IMR-90 (cell line): ENCODE measurements around the gene RAN. TPM values are rescaled to one million over a fixed set of nuclear protein-coding genes. Genes with fewer than 3 reads are reported as not detected.

Experiments
- ATAC-seq: fragments of 200-7000 bp; cut with Tn5 transposase; 2 replicates; pipeline ENCODE4 v1.9.1; 2020; ENCODE audit warnings: low read depth, mild to moderate bottlenecking, moderate library complexity
- BruUV-seq: library from RNA; stranded (reverse); fragments of 400-500 nt; replicated peaks from 2 replicates; lab custom pipeline; 2021; lab: Mats Ljungman, UMichigan
- CTCF ChIA-PET: fragments of 300-600 bp; formaldehyde crosslinking; extraction: SDS; loops from one replicate; lab custom pipeline; 2021; ENCODE audit warnings: antibody characterized with exemption; lab: Yijun Ruan, JAX
- POLR2A ChIA-PET: fragments of 300-600 bp; sonication (Branson Sonifier 250); formaldehyde crosslinking; loops from one replicate; lab custom pipeline; 2022; ENCODE audit warnings: antibody characterized with exemption; ENCODE audit not compliant: unreplicated experiment; lab: Charles Lee
- DNase-seq: peaks from one replicate; pipeline ENCODE4 v3.0.0; 2013
- H2AFZ ChIP-seq: replicated peaks from 2 replicates; pipeline ENCODE3; 2013; ENCODE audit warnings: low read length, mild to moderate bottlenecking; ENCODE audit not compliant: poor library complexity
- H2AK5ac ChIP-seq: 2 replicates; pipeline ENCODE4 v1.6.1; 2013; ENCODE audit warnings: low read depth, low read length, inconsistent platforms
- H2AK9ac ChIP-seq: replicated peaks from 2 replicates; pipeline ENCODE3; 2013; ENCODE audit warnings: mild to moderate bottlenecking, low read depth, low read length, moderate library complexity; ENCODE audit not compliant: poor library complexity
- H2BK120ac ChIP-seq: 2 replicates; pipeline ENCODE4 v1.6.1; 2013; ENCODE audit warnings: low read depth, low read length, inconsistent platforms
- H2BK15ac ChIP-seq: 3 replicates; pipeline ENCODE4 v1.6.1; 2013; ENCODE audit warnings: low read depth, low read length, inconsistent platforms
- H2BK20ac ChIP-seq: 2 replicates; pipeline ENCODE4 v1.6.1; 2013; ENCODE audit warnings: low read depth, mild to moderate bottlenecking, inconsistent platforms, low read length, moderate library complexity
- H2BK5ac ChIP-seq: 2 replicates; pipeline ENCODE4 v1.6.1; 2013; ENCODE audit warnings: mild to moderate bottlenecking, low read depth, low read length, inconsistent platforms; ENCODE audit not compliant: poor library complexity, severe bottlenecking
- H3K14ac ChIP-seq: replicated peaks from 2 replicates; pipeline ENCODE4 v1.6.1; 2013; ENCODE audit warnings: low read depth, low read length, inconsistent platforms
- H3K18ac ChIP-seq: 2 replicates; pipeline ENCODE4 v1.6.1; 2013; ENCODE audit warnings: low read depth, low read length, control low read depth
- H3K23ac ChIP-seq: 2 replicates; pipeline ENCODE4 v1.6.1; 2013; ENCODE audit warnings: low read depth, low read length, inconsistent platforms
- H3K27ac ChIP-seq: 2 replicates; pipeline ENCODE4 v1.5.1; 2013; ENCODE audit warnings: mild to moderate bottlenecking, control low read depth, low read length; ENCODE audit not compliant: insufficient read depth
- H3K27me3 ChIP-seq: 2 replicates; pipeline ENCODE4 v1.6.1; 2013; ENCODE audit warnings: low read length; ENCODE audit not compliant: control insufficient read depth, insufficient read depth
- H3K36me3 ChIP-seq: 2 replicates; pipeline ENCODE4 v1.6.1; 2013; ENCODE audit warnings: low read length, mixed read lengths; ENCODE audit not compliant: control insufficient read depth, insufficient read depth
- H3K4ac ChIP-seq: 2 replicates; pipeline ENCODE4 v1.6.1; 2013; ENCODE audit warnings: low read depth, low read length, inconsistent platforms
- H3K4me1 ChIP-seq: 2 replicates; pipeline ENCODE4 v1.6.1; 2013; ENCODE audit warnings: low read length, mixed read lengths; ENCODE audit not compliant: control insufficient read depth, insufficient read depth
- H3K4me2 ChIP-seq: 2 replicates; pipeline ENCODE4 v1.6.1; 2013; ENCODE audit warnings: low read depth, mild to moderate bottlenecking, control low read depth, low read length, moderate library complexity
- H3K4me3 ChIP-seq: 2 replicates; pipeline ENCODE4 v1.5.1; 2013; ENCODE audit warnings: low read depth, mild to moderate bottlenecking, control low read depth, low read length, moderate library complexity; ENCODE audit not compliant: insufficient read depth
- H3K56ac ChIP-seq: 2 replicates; pipeline ENCODE4 v1.6.1; 2013; ENCODE audit warnings: low read length, inconsistent platforms; ENCODE audit not compliant: insufficient read depth; ENCODE audit errors: extremely low read depth
- H3K79me1 ChIP-seq, 2 experiments: 2 replicates each; pipeline ENCODE4 v1.6.1; 2013; ENCODE audit warnings: low read length in 2 of 2, inconsistent platforms in 1 of 2, low read depth in 1 of 2
- H3K9ac ChIP-seq: 2 replicates; pipeline ENCODE4 v1.6.1; 2013; ENCODE audit warnings: low read depth, low read length, control low read depth
- H3K9me1 ChIP-seq: 2 replicates; pipeline ENCODE4 v1.6.1; 2013; ENCODE audit warnings: low read length, inconsistent platforms; ENCODE audit not compliant: insufficient read depth
- H3K9me3 ChIP-seq: 2 replicates; pipeline ENCODE4 v1.6.1; 2013; ENCODE audit warnings: low read length; ENCODE audit not compliant: control insufficient read depth, insufficient read depth
- H4K20me1 ChIP-seq: 2 replicates; pipeline ENCODE4 v1.6.1; 2013; ENCODE audit warnings: low read length, inconsistent platforms; ENCODE audit not compliant: insufficient read depth
- H4K5ac ChIP-seq: 2 replicates; pipeline ENCODE4 v1.6.1; 2013; ENCODE audit warnings: mild to moderate bottlenecking, low read depth, low read length, control low read depth
- H4K8ac ChIP-seq, 2 experiments: 2 replicates each; pipeline ENCODE4 v1.6.1; 2013; ENCODE audit warnings: low read depth in 2 of 2, low read length in 2 of 2, control low read depth in 1 of 2, inconsistent platforms in 1 of 2
- H4K91ac ChIP-seq: 2 replicates; pipeline ENCODE4 v1.6.1; 2013; ENCODE audit warnings: low read depth, low read length, inconsistent platforms; ENCODE audit not compliant: insufficient read depth
- MAZ ChIP-seq: IDR thresholded peaks from 2 replicates; pipeline ENCODE4 v1.6.1; 2012; ENCODE audit warnings: low read depth, mild to moderate bottlenecking, low read length, improper control_type of control experiment, moderate library complexity, borderline replicate concordance
- WGBS, 2 experiments: methylation state at CpG; one replicate each; pipeline versions ENCODE4 v1.1.5 to v1.1.7; 2013; ENCODE audit warnings: missing lambda C conversion rate in 2 of 2; ENCODE audit not compliant: insufficient read length in 1 of 2; ENCODE audit errors: extremely low coverage in 2 of 2; 5-methylcytosine and 5-hydroxymethylcytosine counted together
- dilution Hi-C: fragments of 300-500 bp; cut with HindIII; formaldehyde crosslinking; loops from one replicate; pipeline ENCODE4 v1.14.3; 2018; ENCODE audit warnings: low sequenced_read_pairs; ENCODE audit not compliant: unreplicated experiment
- in situ Hi-C: fragments of 300-500 bp; cut with MboI; formaldehyde crosslinking; loops from 3 replicates; pipeline ENCODE4 v1.14.3; 2019; ENCODE audit warnings: low sequenced_read_pairs, inconsistent platforms, mixed read lengths
- intact Hi-C: fragments of 100-400 bp; cut with micrococcal nuclease; formaldehyde crosslinking; loops from 2 replicates; pipeline ENCODE4 v1.10.0; 2022
- polyA plus RNA-seq, 3 experiments: library from polyadenylated mRNA; depleted of rRNA; stranded (reverse); fragments of >200 nt; gene quantifications; 2 replicates each; pipeline ENCODE4 v1.2.3, GENCODE V29; 2012; ENCODE audit warnings: low replicate concordance in 1 of 3
- total RNA-seq: library from RNA; depleted of rRNA; stranded (reverse); fragments of >200 nt; gene quantifications from 2 replicates; pipeline ENCODE4 v1.2.3, GENCODE V29; 2012
- TF ChIP-seq, protein P1 (sequence below): fragments of 150-350 bp; IDR thresholded peaks from 2 replicates; pipeline ENCODE4 v1.6.1; 2016; ENCODE audit warnings: low read depth, mild to moderate bottlenecking, low read length, moderate library complexity, borderline replicate concordance

Gene RAN
- total and polyA plus RNA-seq, 2 of the 4 experiments (the other 2 are of a cell fraction): 910 to 984 TPM

DNA sequence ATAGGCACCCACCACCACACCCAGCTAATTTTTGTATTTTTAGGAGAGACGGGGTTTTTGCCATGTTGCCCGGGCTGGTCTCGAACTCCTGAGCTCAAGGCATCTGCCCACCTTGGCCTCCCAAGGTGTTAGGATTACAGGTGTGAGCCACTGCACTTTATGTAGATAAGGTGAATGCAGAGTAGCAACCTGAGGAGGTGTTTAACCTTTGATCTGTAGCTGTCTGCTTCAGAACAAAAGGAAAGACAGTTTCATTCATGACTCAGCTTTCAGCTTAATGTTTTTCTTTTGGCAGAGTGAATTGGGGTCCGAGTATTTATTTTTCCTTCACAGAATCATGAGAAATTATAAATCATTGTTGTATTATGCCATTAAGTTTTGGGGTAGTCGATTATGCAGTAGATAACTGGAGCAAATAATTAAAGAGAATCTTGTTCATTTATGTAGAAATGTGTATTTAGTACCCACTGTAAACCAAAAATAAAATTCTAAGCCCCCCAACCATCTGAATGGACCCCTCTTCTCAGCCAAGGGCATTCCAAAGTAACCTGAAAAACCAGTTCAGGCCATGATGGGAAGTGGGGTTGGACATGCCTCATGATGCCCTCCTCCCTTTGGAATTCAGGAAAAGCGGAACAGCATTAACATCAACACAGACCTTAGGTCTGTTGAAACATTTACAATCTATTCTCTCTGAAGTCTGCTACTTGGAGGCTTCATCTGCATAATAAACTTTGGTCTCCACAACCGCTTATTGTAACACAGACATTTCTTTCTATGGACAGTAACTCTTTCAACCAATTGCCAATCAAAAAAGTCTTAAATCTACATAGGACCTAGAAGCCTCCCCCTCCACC lies 22.1 kb upstream of the RAN start:
- Histone ChIP-seq H2AK9ac (no peak overlapping the region), H4K20me1 (no peaks in the 10 kb centered on the region), H3K4me1 (no peaks in the 10 kb centered on the region; the same call in 1 of the 2 replicates), H4K8ac (no peak overlapping the region), H3K36me3 (no peaks in the 10 kb centered on the region), H3K9ac (no peak overlapping the region), H3K4ac (no peak overlapping the region), H3K9me3 (no peaks in the 10 kb centered on the region), H4K91ac (no peak overlapping the region), H3K56ac (no peak overlapping the region), H2AK5ac (no peak overlapping the region), H3K4me3 (no peak overlapping the region), H3K23ac (no peak overlapping the region), H4K5ac (no peak overlapping the region), H3K27ac (no peak overlapping the region), H3K18ac (no peak overlapping the region), H3K79me1 (no peaks in the 10 kb centered on the region), H3K27me3 (peaks cover 12% of the 10 kb centered on the region), H2BK5ac (no peak overlapping the region), H2BK20ac (no peak overlapping the region), H2AFZ (no peak overlapping the region), H2BK15ac (no peak overlapping the region), H3K9me1 (no peaks in the 10 kb centered on the region), H3K14ac (no peak overlapping the region), H2BK120ac (no peak overlapping the region), H3K4me2 (no peak overlapping the region)
- intact Hi-C loops (no loop called here), dilution Hi-C loops (no loop called here), in situ Hi-C loops (no loop called here)
- POLR2A ChIA-PET: no interaction called here
- BruUV-seq: no TSS peak
- CTCF ChIA-PET: no interaction called here
- ATAC-seq (peak; percentile 70), DNase-seq (no peak)
- 0% methylated on average over 1 of the region's 7 CpGs; no CpG with 5 or more reads in 1 of the 2 experiments for WGBS, 2 experiments
- TF ChIP-seq MAZ: peak; percentile 67; the same call in 1 of the 2 replicates
- TF ChIP-seq, protein P1, sequence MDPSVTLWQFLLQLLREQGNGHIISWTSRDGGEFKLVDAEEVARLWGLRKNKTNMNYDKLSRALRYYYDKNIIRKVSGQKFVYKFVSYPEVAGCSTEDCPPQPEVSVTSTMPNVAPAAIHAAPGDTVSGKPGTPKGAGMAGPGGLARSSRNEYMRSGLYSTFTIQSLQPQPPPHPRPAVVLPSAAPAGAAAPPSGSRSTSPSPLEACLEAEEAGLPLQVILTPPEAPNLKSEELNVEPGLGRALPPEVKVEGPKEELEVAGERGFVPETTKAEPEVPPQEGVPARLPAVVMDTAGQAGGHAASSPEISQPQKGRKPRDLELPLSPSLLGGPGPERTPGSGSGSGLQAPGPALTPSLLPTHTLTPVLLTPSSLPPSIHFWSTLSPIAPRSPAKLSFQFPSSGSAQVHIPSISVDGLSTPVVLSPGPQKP: no peak
